Inferior parietal cortex (tissue), 1 donor: ENCODE data around the gene KCNAB1.

ENCODE experiments used
- DNase-seq: peaks from one replicate; pipeline ENCODE4 v3.0.0-alpha.2; 2016; ENCODE audit errors: extremely low spot score

Gene KCNAB1

DNA sequence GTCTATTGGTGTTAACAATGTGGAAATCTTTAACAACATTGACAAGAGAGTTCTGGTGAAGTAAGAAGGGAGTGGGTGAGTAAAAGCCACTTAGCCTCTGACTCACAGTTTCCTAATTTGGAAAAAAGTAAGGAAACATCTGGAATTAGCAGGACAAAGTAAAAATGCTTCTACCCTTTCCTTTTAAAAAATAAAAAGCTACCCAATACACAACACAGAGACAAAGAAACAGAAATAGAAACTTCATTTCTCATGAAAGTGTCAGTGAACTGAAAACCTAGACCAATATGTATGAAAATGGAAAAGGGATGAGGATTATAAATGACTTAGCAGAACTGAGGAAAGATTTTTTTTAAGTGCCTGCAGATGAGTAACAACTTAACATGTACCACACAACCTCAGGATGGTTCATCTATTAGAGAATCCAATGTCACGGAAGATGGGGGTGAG lies 369.1 kb downstream of the KCNAB1 start:
- DNase-seq = no peak

- DNase-seq = no peak
Observed at GRCh38 chr3:156491192-156491591, 370.8 kb downstream of the KCNAB1 start.

DNA sequence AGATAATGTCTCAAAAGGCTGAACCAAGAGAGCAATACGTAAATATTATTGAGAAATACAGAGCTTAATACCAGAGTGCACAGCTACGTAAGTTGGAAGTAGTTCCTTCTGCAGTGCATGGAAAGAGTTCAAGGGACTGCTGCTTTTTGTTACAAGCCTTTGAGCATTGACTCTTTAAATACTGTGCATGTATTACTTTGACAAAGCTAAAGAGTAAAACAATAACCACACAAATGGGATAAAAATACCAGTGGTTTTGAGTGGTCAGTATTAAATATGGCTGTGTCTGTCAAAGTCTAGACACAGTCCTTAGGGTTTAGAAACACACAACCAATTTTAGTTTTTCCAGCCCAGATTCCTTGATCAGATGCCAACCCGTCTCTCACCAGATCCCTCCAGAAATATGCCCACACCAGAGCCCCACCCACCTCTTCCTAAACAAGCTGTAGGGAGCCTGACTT lies 372.5 kb downstream of the KCNAB1 start:
- DNase-seq = no peak

- no peak for DNase-seq
Observed at GRCh38 chr3:156493887-156494286, 373.5 kb downstream of the KCNAB1 start.

DNA sequence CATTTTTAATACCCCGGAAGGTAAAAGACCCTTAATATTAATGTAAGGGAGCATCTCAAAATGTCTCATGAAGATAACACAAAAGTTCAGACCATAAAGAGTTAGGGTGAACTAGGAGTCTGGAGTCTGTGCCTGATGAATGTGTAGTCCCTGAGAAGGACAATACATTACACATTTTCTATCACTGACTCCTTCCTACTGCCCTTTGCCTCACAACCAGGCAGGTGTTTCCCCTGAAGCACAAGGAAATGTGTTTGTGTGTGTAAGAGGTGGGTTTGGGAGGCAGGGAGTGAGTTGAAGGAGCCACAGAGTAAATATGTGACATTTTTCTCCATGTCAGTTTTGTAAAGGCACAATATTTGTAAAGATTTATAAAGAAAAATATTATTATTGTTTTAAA lies 375.4 kb downstream of the KCNAB1 start:
- DNase-seq = no peak

DNA sequence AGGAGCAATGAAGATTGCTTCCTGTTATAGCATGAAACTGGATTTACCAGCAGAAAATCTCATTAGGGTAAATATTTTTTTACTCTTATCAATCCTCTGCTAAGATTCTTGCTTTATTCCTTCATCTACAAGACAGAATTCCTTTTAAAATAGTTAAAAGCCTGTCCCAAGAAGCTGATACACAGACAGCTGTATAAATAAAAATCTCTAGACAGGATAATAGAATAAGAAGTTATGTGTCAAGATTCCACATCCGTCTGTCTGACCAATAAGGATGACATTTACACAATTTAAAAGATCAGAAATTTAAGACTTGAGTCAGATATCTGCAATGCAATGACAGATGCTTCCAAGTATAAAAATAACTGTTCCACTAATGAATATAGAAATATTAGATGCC lies 376.9 kb downstream of the KCNAB1 start:
- DNase-seq = no peak

- no peak for DNase-seq
Observed at GRCh38 chr3:156498307-156498706, 377.9 kb downstream of the KCNAB1 start.

GRCh38 chr3:156507285-156507684 lies 386.9 kb downstream of the KCNAB1 start:
- DNase-seq = no peak

- peak; percentile 90 for DNase-seq
Observed at GRCh38 chr3:156509189-156510174, 389.1 kb downstream of the KCNAB1 start.

GRCh38 chr3:156511987-156512677 lies 391.8 kb downstream of the KCNAB1 start:
- no peak for DNase-seq

DNA sequence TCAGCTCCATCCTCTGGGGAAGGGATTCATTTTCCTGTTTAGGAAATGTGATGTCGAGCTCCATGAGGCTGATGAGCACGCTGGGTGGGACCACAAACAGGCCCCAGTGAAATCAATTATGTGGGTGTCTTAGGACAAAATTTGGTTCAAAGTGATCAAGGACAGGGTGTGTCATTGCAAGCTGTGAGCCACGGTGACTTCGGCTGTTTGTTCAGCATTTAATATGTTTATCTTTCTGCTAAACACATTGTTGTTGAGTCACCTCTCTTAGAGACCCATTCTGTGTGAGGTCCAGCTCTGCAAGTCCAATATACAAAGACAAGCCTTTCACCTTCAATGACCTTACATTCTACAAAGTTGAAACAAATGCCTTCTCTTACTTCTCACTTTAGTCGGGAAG lies 393.2 kb downstream of the KCNAB1 start:
- no peak for DNase-seq

GRCh38 chr3:156516284-156516683 lies 395.9 kb downstream of the KCNAB1 start:
- no peak for DNase-seq

GRCh38 chr3:156516961-156517360 lies 396.6 kb downstream of the KCNAB1 start:
- no peak for DNase-seq

GRCh38 chr3:156518726-156519125 lies 398.3 kb downstream of the KCNAB1 start:
- DNase-seq = no peak

- DNase-seq = no peak
Observed at GRCh38 chr3:156519758-156520162, 399.4 kb downstream of the KCNAB1 start.

DNA sequence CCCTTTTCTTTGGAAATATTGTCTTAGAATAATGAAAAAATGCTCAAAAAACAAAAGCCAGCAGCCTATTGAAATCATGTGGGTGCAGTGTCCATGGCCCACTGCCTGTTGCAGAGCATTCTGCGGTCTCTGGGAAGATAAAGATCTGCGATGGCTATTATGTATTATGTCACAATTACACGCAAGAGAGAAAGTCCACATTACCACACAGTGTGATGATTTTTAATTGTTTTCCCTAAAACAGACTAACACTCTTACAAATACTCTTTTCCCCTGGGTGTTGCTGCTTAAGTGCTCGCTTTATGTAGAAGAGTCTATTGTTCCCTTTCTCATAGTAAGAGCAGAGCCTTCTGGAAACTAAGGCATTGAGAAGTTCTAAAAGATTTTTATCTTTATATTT lies 402.3 kb downstream of the KCNAB1 start:
- no peak for DNase-seq

DNA sequence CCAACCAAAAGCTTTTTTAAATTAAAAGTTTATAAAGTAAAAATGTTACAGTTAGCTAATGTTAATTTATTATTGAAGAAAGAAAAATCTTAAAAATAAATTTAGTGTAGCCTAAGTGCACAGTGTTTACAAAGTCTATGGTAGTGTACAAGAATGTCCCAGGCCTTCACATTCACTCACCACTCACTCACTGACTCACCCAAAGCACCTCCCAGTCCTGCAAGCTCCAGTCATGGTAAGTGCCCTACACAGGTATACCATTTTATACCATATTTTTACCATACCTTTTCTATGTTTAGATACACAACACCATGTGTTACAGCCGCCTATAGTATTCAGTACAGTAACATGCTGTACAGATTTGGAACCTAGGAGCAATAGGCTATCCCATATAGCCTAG lies 405.4 kb downstream of the KCNAB1 start:
- no peak for DNase-seq

GRCh38 chr3:156527060-156527459 lies 406.7 kb downstream of the KCNAB1 start:
- DNase-seq = no peak

DNA sequence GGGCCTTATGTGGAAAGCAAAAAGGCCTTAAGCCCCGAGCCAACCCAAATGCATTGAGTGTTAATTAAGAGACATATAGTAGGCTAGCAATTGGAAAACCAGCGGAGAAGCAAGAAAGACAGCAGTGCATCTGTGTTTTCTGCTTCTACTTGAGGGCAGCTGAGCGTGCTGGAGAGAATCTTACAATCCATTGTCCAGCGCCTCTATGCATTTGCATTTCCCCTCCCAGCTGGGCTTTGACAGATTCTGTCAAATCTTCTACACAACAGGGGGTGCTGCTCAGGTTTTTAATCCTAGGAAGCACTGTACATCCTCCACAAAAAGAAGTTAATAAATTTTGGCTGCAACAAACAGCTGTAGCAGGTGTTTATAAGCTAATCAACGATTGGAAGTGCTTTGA lies 410.6 kb downstream of the KCNAB1 start:
- DNase-seq = no peak

DNA sequence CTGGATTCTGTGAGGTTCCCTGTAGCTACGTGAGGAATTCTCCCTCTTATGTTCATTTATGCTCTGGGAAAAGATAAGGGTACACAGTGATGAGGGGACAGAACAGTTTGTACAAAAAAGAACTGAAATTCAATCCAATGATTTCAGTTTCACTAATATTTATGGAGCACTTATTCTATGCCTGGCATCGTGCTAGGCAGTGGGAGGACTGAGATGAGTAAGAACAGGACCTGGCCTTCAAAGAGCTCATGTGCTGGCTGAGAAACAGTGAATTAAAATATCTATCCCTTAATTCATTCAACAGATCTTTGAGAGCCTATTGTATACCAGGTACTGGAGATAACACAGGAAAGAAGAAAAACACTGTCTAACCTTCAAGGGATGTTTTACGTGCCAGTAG lies 412.4 kb downstream of the KCNAB1 start:
- DNase-seq = no peak

DNA sequence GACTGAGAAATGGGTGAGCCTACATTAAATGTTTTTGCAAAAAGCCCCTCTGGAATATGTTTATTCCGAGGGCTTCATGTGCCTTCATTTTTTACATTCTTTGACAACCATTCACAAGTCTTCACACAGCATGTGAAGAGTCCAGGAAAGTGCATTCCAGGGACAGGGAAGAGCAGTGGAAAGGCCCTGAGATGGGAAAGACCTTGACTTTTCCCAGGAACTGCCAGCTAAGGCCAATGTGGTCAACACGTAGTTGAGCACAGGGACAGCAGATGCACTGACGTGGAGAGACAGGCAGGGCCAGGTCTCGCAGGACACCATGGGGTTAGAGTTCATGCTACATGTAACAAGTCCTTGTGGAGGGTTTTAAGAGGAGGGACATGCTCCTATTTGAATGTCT lies 412.8 kb downstream of the KCNAB1 start:
- DNase-seq = no peak

- peak; percentile 68 for DNase-seq
Observed at GRCh38 chr3:156535162-156535627, 414.8 kb downstream of the KCNAB1 start.

DNA sequence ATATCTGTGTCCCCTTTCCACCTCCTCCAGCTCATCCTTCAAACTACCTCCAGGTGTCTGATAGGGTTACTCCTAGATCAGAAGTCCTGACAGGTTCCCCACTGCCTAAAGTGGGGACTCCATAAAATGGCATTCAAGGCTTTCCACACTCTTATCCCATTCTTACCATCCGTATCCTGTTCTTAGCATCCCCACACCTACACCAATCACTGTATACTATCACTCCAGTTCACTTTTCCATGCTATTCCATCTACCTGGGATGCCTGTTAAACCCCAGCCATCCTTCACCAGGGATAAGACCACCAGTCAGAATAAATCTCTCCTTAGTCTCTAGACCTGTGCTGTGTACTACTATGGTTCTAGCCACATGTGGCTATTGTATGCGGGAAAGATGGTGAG lies 415.4 kb downstream of the KCNAB1 start:
- DNase-seq = no peak
